Stimulated activated CD4-positive, alpha-beta T cell treated with anti-CD3 and anti-CD28 coated beads, Interleukin-4, amount 100 ng/mL, for 48 hours (primary cell): Measurements from ENCODE around the gene MPIG6B.

ENCODE experiments used
- DNase-seq, 2 donors: peaks; one replicate each; pipeline ENCODE4 v3.0.0-alpha.2; 2020; ENCODE audit warnings: low read depth in 2 of 2

MPIG6B gene

GRCh38 chr6:31721351-31722020 lies 1.7 kb upstream of the MPIG6B start, which contains the start of gene LY6G6C:
LY6G6C (minus strand) TSS chr6:31721746; CDS start chr6:31721679, 67 bp downstream.
- DNase-seq, result no peak

- no peak for DNase-seq
Measured at GRCh38 chr6:31722173-31722572, 1.0 kb upstream of the MPIG6B start.

GRCh38 chr6:31723980-31724691 lies 963 bp downstream of the MPIG6B start:
- no peak for DNase-seq

- no peak for DNase-seq
Measured at GRCh38 chr6:31725502-31726350, 2.6 kb downstream of the MPIG6B start.

- DNase-seq, result no peak
Measured at GRCh38 chr6:31727034-31727716, 4.0 kb downstream of the MPIG6B start.

- DNase-seq, result no peak
Measured at GRCh38 chr6:31727717-31728671, 4.8 kb downstream of the MPIG6B start.

- DNase-seq, result no peak
Measured at GRCh38 chr6:31728767-31729514, 5.8 kb downstream of the MPIG6B start, which contains the start of gene DDAH2. DDAH2 (minus strand) TSS chr6:31729299; CDS start chr6:31729161, 138 bp downstream.

- DNase-seq, result peak; percentile 63 to 65
Measured at GRCh38 chr6:31729515-31729978, 6.4 kb downstream of the MPIG6B start.

- DNase-seq, result peak; percentile 39 to 53
Measured at GRCh38 chr6:31729979-31730630, 6.9 kb downstream of the MPIG6B start.

GRCh38 chr6:31730631-31731086 lies 7.5 kb downstream of the MPIG6B start:
- no peak for DNase-seq

- no peak for DNase-seq
Measured at GRCh38 chr6:31732029-31732428, 8.9 kb downstream of the MPIG6B start.

GRCh38 chr6:31733734-31734133 lies 10.6 kb downstream of the MPIG6B start:
- DNase-seq, result no peak

GRCh38 chr6:31734247-31734820 lies 11.2 kb downstream of the MPIG6B start:
- DNase-seq, result no peak

- peak in 1 of 2 donors; percentile 41 for DNase-seq
Measured at GRCh38 chr6:31734821-31735406, 11.7 kb downstream of the MPIG6B start.

GRCh38 chr6:31736021-31736767 lies 13.0 kb downstream of the MPIG6B start, which contains the start of gene CLIC1:
CLIC1 (minus strand) TSS chr6:31736530; CDS start chr6:31736300, 230 bp downstream.
- peak; percentile 75 to 78 for DNase-seq

GRCh38 chr6:31736768-31737314 lies 13.7 kb downstream of the MPIG6B start:
- DNase-seq, result no peak
